Neural crest cell (in vitro differentiated cells): ENCODE data around the gene DUSP18. TPM values are rescaled to one million over a fixed set of nuclear protein-coding genes. Genes with fewer than 3 reads are reported as not detected.

Experiments
- DNase-seq: peaks from one replicate; pipeline ENCODE4 v3.0.0; 2021; ENCODE audit warnings: low read depth, mixed read lengths, low spot score
- H3K27ac Mint-ChIP-seq: one replicate; pipeline ENCODE4 v1.8.0; 2021; ENCODE audit warnings: mild to moderate bottlenecking, mixed read lengths; ENCODE audit not compliant: unreplicated experiment
- H3K27me3 Mint-ChIP-seq: 2 replicates; pipeline ENCODE4 v1.8.0; 2021; ENCODE audit warnings: low read depth, mild to moderate bottlenecking, mixed read lengths
- H3K36me3 Mint-ChIP-seq: 2 replicates; pipeline ENCODE4 v1.8.0; 2021; ENCODE audit warnings: low read depth, mild to moderate bottlenecking, mixed read lengths
- H3K4me1 Mint-ChIP-seq: 2 replicates; pipeline ENCODE4 v1.8.0; 2021; ENCODE audit warnings: mixed read lengths
- H3K4me3 Mint-ChIP-seq: one replicate; pipeline ENCODE4 v1.8.0; 2021; ENCODE audit warnings: mild to moderate bottlenecking, mixed read lengths
- H3K9me3 Mint-ChIP-seq: 2 replicates; pipeline ENCODE4 v1.8.0; 2021; ENCODE audit warnings: mixed read lengths
- total RNA-seq: library from RNA; stranded (reverse); gene quantifications from 2 replicates; pipeline ENCODE4 v1.2.1, GENCODE V29; 2021
- TF ChIP-seq, protein P1 (sequence below): fragments of 200-600 bp; sonication (generic); conservative IDR thresholded peaks from 2 replicates; pipeline ENCODE4 v1.5.0; 2021; ENCODE audit warnings: antibody characterized with exemption, mild to moderate bottlenecking

The DUSP18 gene
- total RNA-seq, 1 donor from 2014 or later, result 8.1 TPM

DNA sequence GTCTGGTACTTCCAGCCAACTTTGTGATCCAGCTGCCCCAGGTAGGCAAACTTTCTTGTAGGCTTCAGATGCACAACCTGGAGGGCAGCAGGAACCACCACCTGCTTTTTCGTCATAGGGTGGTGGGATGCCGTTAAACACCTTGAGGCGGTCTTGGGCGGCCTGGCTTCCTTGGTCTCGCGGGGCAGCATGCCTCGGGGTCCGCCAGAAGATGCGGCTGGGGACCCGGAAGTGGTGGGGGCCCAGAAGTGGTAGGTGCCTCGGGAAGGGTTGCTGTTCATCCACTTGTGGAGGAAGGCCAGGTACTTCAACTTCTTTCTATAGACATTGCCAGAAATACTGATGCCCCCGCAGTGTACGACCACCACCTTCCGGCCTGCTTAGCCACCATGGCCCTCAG, 13.3 kb downstream of the DUSP18 start:
- Mint-ChIP-seq H3K9me3 (no peaks in the 10 kb centered on the region), H3K27ac (no peak overlapping the region), H3K27me3 (no peaks in the 10 kb centered on the region), H3K4me1 (no peaks in the 10 kb centered on the region), H3K4me3 (no peak overlapping the region), H3K36me3 (no peaks in the 10 kb centered on the region)
- TF ChIP-seq, protein P1, sequence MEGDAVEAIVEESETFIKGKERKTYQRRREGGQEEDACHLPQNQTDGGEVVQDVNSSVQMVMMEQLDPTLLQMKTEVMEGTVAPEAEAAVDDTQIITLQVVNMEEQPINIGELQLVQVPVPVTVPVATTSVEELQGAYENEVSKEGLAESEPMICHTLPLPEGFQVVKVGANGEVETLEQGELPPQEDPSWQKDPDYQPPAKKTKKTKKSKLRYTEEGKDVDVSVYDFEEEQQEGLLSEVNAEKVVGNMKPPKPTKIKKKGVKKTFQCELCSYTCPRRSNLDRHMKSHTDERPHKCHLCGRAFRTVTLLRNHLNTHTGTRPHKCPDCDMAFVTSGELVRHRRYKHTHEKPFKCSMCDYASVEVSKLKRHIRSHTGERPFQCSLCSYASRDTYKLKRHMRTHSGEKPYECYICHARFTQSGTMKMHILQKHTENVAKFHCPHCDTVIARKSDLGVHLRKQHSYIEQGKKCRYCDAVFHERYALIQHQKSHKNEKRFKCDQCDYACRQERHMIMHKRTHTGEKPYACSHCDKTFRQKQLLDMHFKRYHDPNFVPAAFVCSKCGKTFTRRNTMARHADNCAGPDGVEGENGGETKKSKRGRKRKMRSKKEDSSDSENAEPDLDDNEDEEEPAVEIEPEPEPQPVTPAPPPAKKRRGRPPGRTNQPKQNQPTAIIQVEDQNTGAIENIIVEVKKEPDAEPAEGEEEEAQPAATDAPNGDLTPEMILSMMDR, result no peak
- no peak for DNase-seq

DNA sequence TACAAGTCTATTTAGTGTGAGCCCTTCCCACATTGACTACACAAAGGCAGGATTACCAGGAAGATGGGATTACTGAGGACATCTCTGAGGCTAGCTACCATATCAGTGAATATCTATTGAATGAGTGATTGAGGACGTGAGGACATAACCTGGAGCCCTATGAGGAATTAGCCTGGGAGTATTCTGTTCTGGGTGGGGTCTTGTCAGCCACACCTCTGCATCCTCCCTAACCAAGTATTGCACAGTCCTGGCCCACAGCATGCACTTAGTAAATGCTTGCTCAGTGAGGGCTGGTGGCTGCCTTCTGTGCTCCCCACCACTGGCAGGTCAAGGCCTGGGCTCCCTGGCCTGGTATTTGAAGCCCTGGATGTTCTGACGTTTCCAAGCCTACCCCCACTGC, 14.8 kb downstream of the DUSP18 start:
- Mint-ChIP-seq H3K9me3 (no peaks in the 10 kb centered on the region), H3K27ac (no peak overlapping the region)
- no peak for DNase-seq

DNA sequence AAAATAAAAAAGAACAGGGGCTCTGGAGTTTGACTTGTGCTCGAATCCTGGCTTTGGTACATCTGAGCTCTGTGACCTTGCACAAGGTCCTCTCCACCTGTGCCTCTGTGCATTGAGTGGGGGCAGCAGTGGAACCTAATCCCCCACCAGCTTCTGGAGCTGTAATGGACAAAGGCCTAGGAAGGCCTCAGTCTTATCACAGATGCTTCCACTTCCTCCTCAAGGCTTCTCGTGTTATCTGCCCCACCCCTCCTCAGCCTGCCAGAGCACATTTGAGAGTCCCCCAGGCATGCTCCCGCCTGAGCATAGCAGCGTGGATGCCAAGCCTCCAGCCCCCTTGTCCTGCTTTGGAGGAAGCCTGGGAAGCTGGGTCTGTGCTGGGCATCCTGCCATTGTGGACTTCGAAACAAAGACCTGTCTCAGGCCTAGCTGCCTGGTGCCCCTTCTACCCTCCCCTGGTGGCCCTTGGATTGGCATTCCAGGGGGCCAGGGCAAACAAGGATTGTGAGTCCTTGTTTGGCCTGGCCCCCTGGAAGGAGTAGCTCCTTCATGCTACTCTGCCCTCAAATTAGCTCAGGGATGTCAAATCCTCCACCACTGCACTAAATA, 17.1 kb downstream of the DUSP18 start:
- Mint-ChIP-seq H3K4me1 (no peaks in the 10 kb centered on the region), H3K36me3 (no peaks in the 10 kb centered on the region), H3K27me3 (no peaks in the 10 kb centered on the region), H3K27ac (no peak overlapping the region), H3K9me3 (no peaks in the 10 kb centered on the region), H3K4me3 (no peak overlapping the region)
- no peak for DNase-seq
- TF ChIP-seq, protein P1, result no peak

More for the DNA sequence above, 14.8 kb downstream of the DUSP18 start:
- TF ChIP-seq, protein P1, result no peak
- Mint-ChIP-seq H3K4me3 (no peak overlapping the region), H3K4me1 (no peaks in the 10 kb centered on the region), H3K36me3 (no peaks in the 10 kb centered on the region), H3K27me3 (no peaks in the 10 kb centered on the region)

DNA sequence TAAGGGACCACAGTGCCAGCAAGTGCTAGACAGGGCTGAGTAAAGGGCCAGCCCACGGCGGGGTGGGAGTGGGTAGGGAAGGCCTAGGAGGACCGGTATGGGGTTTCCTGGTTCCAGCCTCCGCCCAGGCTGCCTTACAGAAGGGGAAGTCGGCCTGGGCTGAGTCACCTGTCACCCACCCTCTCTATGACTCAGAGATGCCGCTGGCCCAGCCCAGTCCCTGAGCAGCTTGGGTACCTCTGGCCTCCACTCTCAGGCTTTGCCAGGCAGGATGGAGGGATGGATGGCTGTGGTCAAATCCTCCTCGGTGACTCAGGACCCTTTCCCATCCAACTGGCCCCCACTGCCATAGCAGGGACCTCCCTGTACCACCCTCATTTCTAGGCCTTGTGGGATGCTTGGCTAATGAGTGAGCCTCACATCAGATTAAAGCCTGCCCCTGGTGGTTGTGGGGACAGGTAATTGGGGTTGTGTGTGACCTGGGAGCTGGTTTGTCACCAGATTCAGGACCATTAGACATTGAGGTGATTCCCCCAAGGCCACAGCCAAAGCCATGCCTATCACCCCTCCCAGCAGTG, 18.2 kb downstream of the DUSP18 start:
- no peak overlapping the region for H3K4me3 Mint-ChIP-seq
- H3K27me3 Mint-ChIP-seq, result no peaks in the 10 kb centered on the region
- no peaks in the 10 kb centered on the region for H3K9me3 Mint-ChIP-seq
- H3K4me1 Mint-ChIP-seq, result peaks cover 4% of the 10 kb centered on the region
- no peak overlapping the region for H3K27ac Mint-ChIP-seq
- no peaks in the 10 kb centered on the region for H3K36me3 Mint-ChIP-seq
- no peak for DNase-seq
- TF ChIP-seq, protein P1, result no peak

DNA sequence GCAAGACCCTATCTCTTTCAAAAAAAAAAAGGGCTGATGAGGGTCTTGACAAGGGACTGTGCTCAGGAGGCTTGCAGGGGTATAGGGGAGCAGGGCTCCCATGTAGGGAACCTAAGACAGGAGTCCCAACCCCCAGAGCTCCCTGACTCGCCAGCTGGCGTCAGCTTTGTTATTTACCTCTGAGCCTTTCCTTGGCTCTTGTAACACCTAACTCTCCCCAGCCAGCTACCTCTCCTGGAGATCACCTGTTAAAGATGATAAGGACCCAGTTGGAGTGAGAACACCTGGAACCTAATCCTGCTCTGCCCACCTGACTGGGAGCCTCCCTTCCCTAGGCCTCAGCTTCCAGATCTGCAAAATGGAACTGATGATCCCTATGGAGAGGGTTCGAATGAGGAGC, 18.9 kb downstream of the DUSP18 start:
- Mint-ChIP-seq H3K9me3 (no peaks in the 10 kb centered on the region), H3K4me3 (no peak overlapping the region), H3K4me1 (peaks cover 4% of the 10 kb centered on the region), H3K27ac (no peak overlapping the region), H3K27me3 (no peaks in the 10 kb centered on the region), H3K36me3 (no peaks in the 10 kb centered on the region)
- TF ChIP-seq, protein P1, result no peak
- no peak for DNase-seq
